Activated effector memory CD4-positive, alpha-beta T cell treated with anti-CD3 and anti-CD28 coated beads, Interleukin-2, amount 50 U/mL, for 16 hours (primary cell): ENCODE data around the gene PDAP1.
"Not testable (repeated sequence)": the region's sequence is repeated elsewhere in the genome, so short reads cannot be mapped to it uniquely, and the experiment has no call there.

Experiments
- DNase-seq: peaks from one replicate; pipeline ENCODE4 v3.0.0-alpha.2; 2020

Gene PDAP1

GRCh38 chr7:99408379-99409191 is at the start of gene PDAP1, which contains the start of gene BUD31:
PDAP1 (minus strand) TSS chr7:99408597; CDS start chr7:99408548, 49 bp downstream.
BUD31 (plus strand) TSS chr7:99408969; CDS start chr7:99411093, 2,124 bp downstream.
- peak; percentile 97 for DNase-seq

DNA sequence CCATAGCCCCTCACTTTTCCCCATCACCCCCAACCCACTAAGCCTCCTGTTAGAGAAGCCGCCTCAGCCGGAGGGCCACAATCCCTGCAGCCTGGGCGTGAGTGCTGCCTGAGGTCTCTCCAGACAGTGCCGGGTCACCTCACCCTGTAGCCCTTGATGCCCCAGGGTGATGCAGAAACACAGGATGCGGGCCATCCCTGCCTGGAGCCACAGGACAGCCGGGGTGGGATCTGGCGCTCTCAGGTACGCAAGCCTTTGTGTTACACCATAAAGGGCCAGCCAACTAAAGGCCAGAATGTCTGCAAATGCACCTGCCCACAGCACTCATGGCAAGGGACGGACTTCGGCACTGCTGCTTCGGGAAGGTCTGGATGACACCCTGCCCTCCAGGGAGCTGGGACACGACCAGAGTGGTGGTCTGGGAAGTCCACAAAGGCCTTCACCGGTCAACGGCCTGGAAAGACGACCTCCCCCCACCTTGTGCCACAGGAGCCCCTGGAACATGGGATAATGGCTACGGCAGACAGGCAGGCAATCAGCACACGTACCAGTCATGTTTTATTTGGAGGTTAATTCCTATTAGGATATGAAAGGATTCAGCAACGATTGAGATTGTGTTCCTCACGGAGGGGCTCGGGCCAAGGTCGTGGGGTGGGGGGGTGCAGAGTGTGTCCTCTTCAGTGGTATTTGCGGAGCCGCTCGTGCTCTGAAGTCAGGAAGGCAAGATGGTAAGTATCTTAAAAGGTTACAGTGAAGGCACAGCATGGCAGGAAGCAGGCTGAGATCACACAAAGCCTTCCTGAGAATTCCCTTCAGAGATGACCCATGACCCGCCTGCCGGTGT is 49.5 kb upstream of the PDAP1 start:
- no peak for DNase-seq

DNA sequence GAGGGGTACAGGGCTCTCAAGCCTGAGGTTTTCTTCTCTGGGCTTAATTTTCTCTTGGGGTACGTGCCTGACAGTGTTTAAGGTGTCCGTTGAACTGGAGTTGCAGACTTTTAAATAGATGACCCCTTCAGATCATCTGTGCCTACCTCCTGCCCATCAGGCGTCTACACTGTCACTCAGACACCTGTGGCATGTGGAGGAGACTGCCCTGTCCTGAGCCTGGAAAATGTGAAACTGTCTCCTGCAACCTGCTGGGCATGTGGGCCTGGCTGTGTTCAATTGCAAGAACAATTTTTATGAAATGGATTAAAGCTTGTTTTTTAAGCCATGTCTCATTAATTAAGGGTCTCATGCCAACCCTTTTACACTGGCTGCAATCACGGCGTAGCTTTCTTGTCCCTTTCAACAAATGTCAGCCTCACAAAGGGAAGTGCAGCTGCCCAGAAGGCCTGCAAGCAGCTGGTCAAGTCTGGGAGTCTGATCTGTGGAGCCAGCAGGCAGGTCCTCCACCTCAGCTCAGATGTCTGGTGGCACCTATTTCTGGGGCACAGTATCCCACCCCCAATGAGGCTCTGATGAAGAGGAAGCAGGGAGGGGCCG is 48.8 kb upstream of the PDAP1 start:
- DNase-seq: no peak

GRCh38 chr7:99456288-99456687 is 47.9 kb upstream of the PDAP1 start:
- DNase-seq: no peak

DNA sequence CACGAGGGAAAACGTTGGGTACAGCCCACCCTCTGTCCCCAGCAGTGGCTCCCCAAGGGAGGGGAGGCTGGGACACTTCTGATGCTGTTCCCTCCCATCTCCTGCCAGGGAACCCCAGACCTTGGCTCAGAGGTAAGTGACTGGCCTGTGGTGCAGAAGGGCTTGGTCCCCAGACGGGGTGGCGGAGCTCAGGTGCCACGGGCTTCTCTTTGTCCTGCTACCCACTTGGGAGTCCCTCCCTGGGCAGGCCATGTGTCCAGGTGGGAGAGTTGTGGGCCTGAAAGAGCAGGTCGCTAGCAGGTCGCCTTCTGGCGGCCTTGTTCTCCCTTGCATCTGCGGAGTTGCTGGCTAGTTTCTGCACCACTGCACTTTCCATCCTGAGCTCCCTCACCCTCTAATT is 47.5 kb upstream of the PDAP1 start:
- no peak for DNase-seq

DNA sequence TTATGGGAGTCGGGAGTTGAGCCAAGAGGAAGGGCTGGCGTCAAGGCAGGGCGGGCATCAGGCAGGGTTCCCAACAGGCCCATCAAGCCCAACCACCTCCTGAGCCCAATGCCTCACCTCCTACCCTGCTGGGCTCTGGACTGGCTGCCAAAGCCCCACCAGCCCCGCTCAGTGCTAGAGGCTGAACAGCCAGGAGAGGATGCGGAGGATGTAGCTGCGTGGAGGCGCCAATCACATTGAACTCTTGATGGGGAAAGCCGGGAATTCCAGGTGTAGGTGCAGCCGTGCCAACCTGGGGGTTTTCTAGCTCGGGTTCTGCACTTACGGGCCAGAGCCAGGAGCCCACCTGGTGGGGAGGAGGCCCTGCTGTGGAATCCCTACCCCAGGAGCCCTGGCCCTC is 44.7 kb upstream of the PDAP1 start:
- no peak for DNase-seq

DNA sequence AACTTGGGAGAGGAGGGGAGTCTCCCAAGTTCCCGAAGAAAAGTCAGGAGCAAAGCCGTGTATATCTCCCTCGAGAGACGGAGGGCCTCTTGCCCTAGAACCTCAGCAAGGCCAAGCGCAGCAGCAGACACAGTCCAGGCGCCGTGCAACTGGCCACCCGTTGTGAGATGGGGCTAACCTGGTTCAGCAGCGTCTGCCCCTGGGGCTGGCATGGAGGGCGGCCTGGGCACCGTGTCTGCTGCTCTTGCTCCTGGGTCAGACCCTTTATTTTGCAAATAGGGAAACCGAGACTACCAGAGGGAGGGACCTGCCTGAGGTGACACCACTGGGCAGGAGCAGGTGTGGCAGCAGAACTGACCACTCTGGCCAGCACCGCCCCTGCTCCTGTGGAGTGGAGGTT is 44.1 kb upstream of the PDAP1 start:
- DNase-seq: no peak

- no peak for DNase-seq
These were observed 43.5 kb upstream of the PDAP1 start for GRCh38 chr7:99451936-99452335.

DNA sequence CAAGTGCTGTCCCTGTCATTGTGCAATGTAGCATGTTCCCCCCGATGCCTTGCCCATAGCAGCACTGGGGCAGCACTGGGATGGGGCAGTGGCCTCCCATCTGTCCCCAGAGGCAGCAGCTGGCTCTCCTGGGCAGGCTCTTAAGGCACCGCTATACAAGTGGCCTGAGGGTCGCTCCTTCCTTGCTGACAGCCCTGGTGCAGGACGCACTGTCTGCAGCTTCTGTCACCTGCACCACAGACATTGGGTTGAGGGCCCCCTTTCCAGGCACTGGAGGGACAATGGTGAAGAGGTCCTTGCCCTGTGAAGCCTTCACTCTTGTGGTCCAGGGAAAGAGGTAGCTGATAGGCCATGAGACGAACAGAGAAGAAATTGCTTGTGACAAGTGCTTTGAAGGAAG is 40.9 kb upstream of the PDAP1 start:
- no peak for DNase-seq

DNA sequence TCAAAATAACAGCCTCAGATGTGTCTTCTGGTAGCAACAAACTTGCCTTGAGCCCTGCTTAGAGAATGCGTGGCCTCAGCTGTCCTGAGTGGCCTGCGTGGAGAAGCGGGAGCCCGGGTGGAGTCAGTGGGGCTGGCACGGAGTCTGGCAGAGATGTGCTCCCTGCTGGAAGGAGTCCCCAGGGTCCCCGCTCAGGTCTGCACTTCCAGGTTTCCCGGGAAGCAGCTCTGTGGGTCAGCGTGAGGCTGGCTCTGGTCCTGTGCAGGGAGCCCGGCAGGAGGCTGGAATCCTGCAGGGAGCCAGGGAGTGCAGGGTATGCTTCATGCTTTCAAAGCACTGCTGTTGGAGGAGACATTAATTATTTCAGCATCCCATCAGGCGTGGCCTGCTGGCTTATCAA is 40.5 kb upstream of the PDAP1 start:
- no peak for DNase-seq

GRCh38 chr7:99447943-99448342 is 39.5 kb upstream of the PDAP1 start:
- DNase-seq: no peak

DNA sequence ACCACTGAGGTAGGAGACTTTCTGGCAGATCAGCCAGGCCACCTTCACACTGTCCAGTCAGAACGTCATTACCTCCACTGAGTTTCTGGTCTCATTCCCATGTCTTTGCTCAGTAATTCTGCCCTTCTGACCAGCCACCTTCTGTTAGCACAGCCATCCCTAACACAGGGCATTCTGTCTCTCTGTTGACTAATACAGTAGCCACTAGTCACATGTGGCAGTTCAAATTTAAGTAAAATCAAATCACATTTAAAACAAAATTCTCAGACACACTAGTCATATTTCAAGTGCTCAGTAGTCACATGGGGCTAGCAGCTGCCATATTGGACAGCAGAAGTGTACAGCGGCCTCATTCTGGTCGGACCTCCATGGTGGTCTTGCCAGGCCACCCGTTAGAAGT is 37.7 kb upstream of the PDAP1 start:
- DNase-seq: no peak

GRCh38 chr7:99440195-99440594 is 31.8 kb upstream of the PDAP1 start:
- no peak for DNase-seq

DNA sequence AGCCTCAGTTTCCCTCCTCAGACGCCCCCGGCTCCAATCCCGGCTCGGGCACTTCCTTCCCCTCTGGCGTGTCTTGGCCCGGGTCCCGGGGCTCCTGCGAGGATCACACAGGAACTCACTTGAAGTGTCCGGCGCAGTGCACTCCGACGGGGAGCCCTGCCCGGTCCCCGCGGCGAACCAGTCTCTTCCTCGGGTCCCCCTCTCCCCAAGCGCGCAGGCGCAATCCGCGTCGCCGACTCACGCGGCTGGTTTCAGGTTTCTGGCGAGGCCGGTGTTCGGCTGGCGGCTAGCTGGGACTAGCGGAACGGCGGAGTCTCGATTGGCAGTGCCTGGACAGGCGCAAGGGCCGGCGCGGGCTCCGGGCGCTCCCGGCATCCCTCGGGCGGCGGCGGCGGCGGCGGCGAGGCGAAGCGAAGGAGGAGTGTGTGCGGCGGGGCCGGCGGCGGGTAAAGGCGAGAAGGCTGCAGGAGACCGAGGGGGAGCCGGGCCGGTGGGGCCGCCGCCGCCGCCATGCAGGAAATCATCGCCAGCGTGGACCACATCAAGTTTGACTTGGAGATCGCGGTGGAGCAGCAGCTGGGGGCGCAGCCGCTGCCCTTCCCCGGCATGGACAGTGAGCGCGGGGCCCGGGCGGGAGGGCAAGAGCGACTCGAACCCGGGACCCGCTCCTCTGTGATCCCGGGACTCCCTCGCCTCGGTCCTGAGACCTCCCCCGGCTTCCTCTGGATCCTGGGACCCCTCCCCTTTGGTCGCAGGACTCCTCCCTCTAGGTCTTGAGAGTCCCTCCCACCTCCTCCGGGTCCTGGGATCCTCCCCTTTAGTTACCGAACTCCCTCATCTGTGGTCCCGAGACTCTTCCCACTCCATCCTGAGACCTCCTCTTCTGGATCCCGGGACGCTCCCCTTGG is 30.4 kb upstream of the PDAP1 start, which contains the start of the genes CPSF4 and PTCD1:
Gene CPSF4 (plus strand): TSS at position 371 of the 908 bp plus-strand sequence. CDS start 140 bp downstream, at position 511.
Gene PTCD1 (minus strand): TSS at position 226 of the 908 bp plus-strand sequence. CDS start 3,556 bp downstream, outside the sequence.
- DNase-seq: peak; percentile 96

GRCh38 chr7:99437946-99438572 is 29.7 kb upstream of the PDAP1 start:
- no peak for DNase-seq

GRCh38 chr7:99433158-99433557 is 24.8 kb upstream of the PDAP1 start:
- no peak for DNase-seq

- not testable (repeated sequence) for DNase-seq
These were observed 23.6 kb upstream of the PDAP1 start for GRCh38 chr7:99431756-99432540.

DNA sequence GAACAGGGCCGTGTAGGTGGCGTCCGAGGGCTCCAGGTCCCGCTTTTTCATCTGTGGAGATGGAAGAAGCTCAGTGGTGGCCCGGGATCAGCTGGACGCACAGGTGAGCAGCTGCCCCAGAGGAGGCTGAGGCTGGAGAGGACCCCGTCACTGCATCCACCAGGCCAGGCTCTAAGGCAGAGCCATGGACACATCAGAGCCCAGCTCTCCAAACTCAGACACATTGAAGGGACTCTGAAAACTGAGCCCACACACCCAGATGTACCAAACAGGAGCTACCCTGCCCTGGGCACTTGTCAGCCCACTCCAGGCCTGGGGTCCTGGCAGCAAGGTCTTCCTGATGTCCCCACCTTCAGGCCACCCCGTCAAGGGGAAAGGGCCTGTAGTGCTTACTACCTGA is 21.4 kb upstream of the PDAP1 start:
- DNase-seq: no peak

- DNase-seq: no peak
These were observed 20.7 kb upstream of the PDAP1 start for GRCh38 chr7:99428972-99429566.
